ENCODE measurements around the gene GALE.

Gene GALE

GRCh38 chr1:23763041-23763577, 37.4 kb downstream of the GALE start:
- no peak for TF ChIP-seq CTCF (IDR thresholded peaks at IDR 0.05; ENCODE audit: low read length)
- no peak for TF ChIP-seq EZH2 (IDR thresholded peaks at IDR 0.05; ENCODE audit: borderline replicate concordance, low read length)
- no peaks in the 10 kb centered on the region for H3K27me3 ChIP-seq (ENCODE audit: insufficient read depth, low read length)
- H4K20me1 ChIP-seq (ENCODE audit: insufficient read depth, low read length): no peaks in the 10 kb centered on the region
- H3F3A ChIP-seq (ENCODE audit: insufficient read depth, low read length): no peaks in the 10 kb centered on the region; the same call in 1 of the 2 replicates
- H3K79me2 ChIP-seq (ENCODE audit: insufficient read depth, low read length): no peaks in the 10 kb centered on the region
- H3K4me3 ChIP-seq (ENCODE audit: low read depth, low read length, poor library complexity, severe bottlenecking): no peak overlapping the region
- H3K27ac ChIP-seq (ENCODE audit: low read depth, low read length, poor library complexity, severe bottlenecking): peak overlapping the region; percentile 22
- H3K4me1 ChIP-seq (ENCODE audit: insufficient read depth, low read length, severe bottlenecking): peaks cover 11% of the 10 kb centered on the region
- no peak overlapping the region for H3K4me2 ChIP-seq (ENCODE audit: low read length)
- H3K9me2 ChIP-seq (ENCODE audit: low read depth, low read length): no peaks in the 10 kb centered on the region
- peaks cover 79% of the 10 kb centered on the region for H3K36me3 ChIP-seq (ENCODE audit: insufficient read depth, low read length)
- no peak overlapping the region for H3K9ac ChIP-seq (ENCODE audit: low read length)
- no peak overlapping the region for H2AFZ ChIP-seq (ENCODE audit: low read length)
- no peaks in the 10 kb centered on the region for H3K9me3 ChIP-seq (ENCODE audit: low read length)

DNA sequence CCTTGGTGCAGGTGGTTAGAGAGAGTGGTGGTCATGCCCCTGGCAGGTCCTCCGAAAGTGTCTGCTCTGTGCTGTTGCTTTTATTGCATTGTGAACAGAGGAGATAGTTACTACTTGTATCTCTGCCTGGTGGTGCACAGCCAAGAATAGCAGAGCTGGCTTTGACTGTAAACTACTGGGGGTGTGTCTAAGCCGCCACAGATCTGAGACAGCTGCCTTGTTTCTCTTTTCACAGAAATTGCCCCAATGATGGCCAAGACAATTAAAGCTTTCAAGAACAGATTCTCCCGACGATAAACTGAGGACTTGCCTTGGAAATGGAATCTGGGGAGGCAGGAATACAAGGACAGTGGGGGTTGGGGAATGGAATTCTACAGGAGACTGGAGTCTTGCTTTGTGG, 41.3 kb downstream of the GALE start:
- Histone ChIP-seq H3K36me3 (ENCODE audit: insufficient read depth, low read length) (peaks cover 96% of the 10 kb centered on the region), H4K20me1 (ENCODE audit: insufficient read depth, low read length) (no peaks in the 10 kb centered on the region), H2AFZ (ENCODE audit: low read length) (no peak overlapping the region), H3K27me3 (ENCODE audit: insufficient read depth, low read length) (no peaks in the 10 kb centered on the region), H3K79me2 (ENCODE audit: insufficient read depth, low read length) (no peaks in the 10 kb centered on the region), H3K9me3 (ENCODE audit: low read length) (no peaks in the 10 kb centered on the region), H3F3A (ENCODE audit: insufficient read depth, low read length) (peaks cover 3% of the 10 kb centered on the region; the same call in 1 of the 2 replicates), H3K9me2 (ENCODE audit: low read depth, low read length) (no peaks in the 10 kb centered on the region), H3K27ac (ENCODE audit: low read depth, low read length, poor library complexity, severe bottlenecking) (no peak overlapping the region), H3K4me1 (ENCODE audit: insufficient read depth, low read length, severe bottlenecking) (peaks cover 11% of the 10 kb centered on the region), H3K4me2 (ENCODE audit: low read length) (no peak overlapping the region), H3K9ac (ENCODE audit: low read length) (no peak overlapping the region), H3K4me3 (ENCODE audit: low read depth, low read length, poor library complexity, severe bottlenecking) (no peak overlapping the region)
- TF ChIP-seq EZH2 (IDR thresholded peaks at IDR 0.05; ENCODE audit: borderline replicate concordance, low read length): no peak
- no peak for TF ChIP-seq CTCF (IDR thresholded peaks at IDR 0.05; ENCODE audit: low read length)

- no peaks in the 10 kb centered on the region for H3K4me1 ChIP-seq (ENCODE audit: insufficient read depth, low read length, severe bottlenecking)
- no peak overlapping the region for H3K4me2 ChIP-seq (ENCODE audit: low read length)
- H3F3A ChIP-seq (ENCODE audit: insufficient read depth, low read length): peaks cover 3% of the 10 kb centered on the region; the same call in 1 of the 2 replicates
- no peaks in the 10 kb centered on the region for H3K9me3 ChIP-seq (ENCODE audit: low read length)
- H2AFZ ChIP-seq (ENCODE audit: low read length): no peak overlapping the region
- no peak for TF ChIP-seq EZH2 (IDR thresholded peaks at IDR 0.05; ENCODE audit: borderline replicate concordance, low read length)
- no peak for TF ChIP-seq CTCF (IDR thresholded peaks at IDR 0.05; ENCODE audit: low read length)
- H3K4me3 ChIP-seq (ENCODE audit: low read depth, low read length, poor library complexity, severe bottlenecking): no peak overlapping the region
- H4K20me1 ChIP-seq (ENCODE audit: insufficient read depth, low read length): no peaks in the 10 kb centered on the region
- H3K79me2 ChIP-seq (ENCODE audit: insufficient read depth, low read length): no peaks in the 10 kb centered on the region
- no peaks in the 10 kb centered on the region for H3K9me2 ChIP-seq (ENCODE audit: low read depth, low read length)
- no peaks in the 10 kb centered on the region for H3K27me3 ChIP-seq (ENCODE audit: insufficient read depth, low read length)
- H3K9ac ChIP-seq (ENCODE audit: low read length): no peak overlapping the region
- H3K27ac ChIP-seq (ENCODE audit: low read depth, low read length, poor library complexity, severe bottlenecking): no peak overlapping the region
- peaks cover 97% of the 10 kb centered on the region for H3K36me3 ChIP-seq (ENCODE audit: insufficient read depth, low read length)
These were observed 42.7 kb downstream of the GALE start for GRCh38 chr1:23757812-23758211.

All from OCI-LY1 (cell line).